ENCODE results near the gene GPR27.

DNA sequence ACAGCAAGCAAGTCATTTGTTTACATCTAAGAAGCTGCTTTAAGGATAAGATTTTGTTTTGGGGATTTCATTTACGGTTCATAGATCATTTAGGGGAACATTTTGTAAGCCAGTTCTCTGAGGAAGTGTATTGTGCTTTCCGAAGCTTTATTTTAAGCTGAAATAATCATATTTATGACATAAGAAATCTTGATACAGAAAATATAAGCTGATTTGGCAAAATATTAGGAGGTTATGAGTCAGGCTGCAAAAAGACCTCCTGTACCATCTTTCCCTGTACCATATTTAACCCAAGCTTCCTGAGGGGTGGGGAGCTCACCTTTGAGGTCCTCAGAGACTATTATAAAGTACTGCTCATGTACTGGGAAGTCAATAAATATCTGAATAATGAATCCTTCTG is 20.3 kb upstream of the GPR27 start:
- TF ChIP-seq POLR2A (IDR thresholded peaks at IDR 0.05; ENCODE audit: low read depth, low read length) (no peak), TAF1 (IDR thresholded peaks at IDR 0.05; ENCODE audit: low read depth, low read length) (no peak)
